Measurements from ENCODE around the gene KRTAP11-1. TPM values are rescaled to one million over a fixed set of nuclear protein-coding genes. Genes with fewer than 3 reads are reported as not detected.

Gene KRTAP11-1
- total RNA-seq (2014; rRNA removed; shearing (Covaris generic)) = not detected in 2 replicates

GRCh38 chr21:30881480-30881879, at the start of gene KRTAP11-1:
KRTAP11-1 (minus strand) TSS chr21:30881580; CDS start chr21:30881524, 56 bp downstream.
- no peak for DNase-seq (ENCODE audit: low spot score)

GRCh38 chr21:30924146-30924700, 42.8 kb upstream of the KRTAP11-1 start:
- DNase-seq (ENCODE audit: low spot score) = no peak

- no peak for DNase-seq (ENCODE audit: low spot score)
These were observed 39.7 kb upstream of the KRTAP11-1 start for GRCh38 chr21:30921129-30921528.

GRCh38 chr21:30917557-30917956, 36.2 kb upstream of the KRTAP11-1 start:
- no peak for DNase-seq (ENCODE audit: low spot score)

GRCh38 chr21:30900881-30901280, 19.5 kb upstream of the KRTAP11-1 start:
- no peak for DNase-seq (ENCODE audit: low spot score)

GRCh38 chr21:30882866-30883597, 1.7 kb upstream of the KRTAP11-1 start:
- DNase-seq (ENCODE audit: low spot score) = peak; percentile 4

- no peak for DNase-seq (ENCODE audit: low spot score)
These were observed 466 bp downstream of the KRTAP11-1 start for GRCh38 chr21:30880914-30881313.

- DNase-seq (ENCODE audit: low spot score) = no peak
These were observed 6.9 kb downstream of the KRTAP11-1 start for GRCh38 chr21:30874526-30874925.

- DNase-seq (ENCODE audit: low spot score) = no peak
These were observed 33.5 kb downstream of the KRTAP11-1 start for GRCh38 chr21:30847627-30848500.

GRCh38 chr21:30842990-30843389, 38.4 kb downstream of the KRTAP11-1 start:
- DNase-seq (ENCODE audit: low spot score) = no peak

GRCh38 chr21:30839304-30839703, 42.1 kb downstream of the KRTAP11-1 start:
- peak; percentile 45 for DNase-seq (ENCODE audit: low spot score)

GRCh38 chr21:30838536-30838935, 42.8 kb downstream of the KRTAP11-1 start:
- DNase-seq (ENCODE audit: low spot score) = no peak

GRCh38 chr21:30831194-30831765, 50.1 kb downstream of the KRTAP11-1 start:
- DNase-seq (ENCODE audit: low spot score) = peak; percentile 22

Other genes starting within 250 kb of the KRTAP11-1 start
- gene KRTAP20-2, start 246.4 kb downstream of the KRTAP11-1 start, total RNA-seq (2014; rRNA removed; shearing (Covaris generic)) = not detected in 2 replicates
- not detected in 2 replicates for gene KRTAP20-3, start 238.7 kb downstream of the KRTAP11-1 start, total RNA-seq (2014; rRNA removed; shearing (Covaris generic))
- not detected in 2 replicates for gene KRTAP21-3, start 162.8 kb downstream of the KRTAP11-1 start, total RNA-seq (2014; rRNA removed; shearing (Covaris generic))
- not detected in 2 replicates for gene KRTAP21-2, start 134.3 kb downstream of the KRTAP11-1 start, total RNA-seq (2014; rRNA removed; shearing (Covaris generic))
- gene KRTAP21-1, start 126.2 kb downstream of the KRTAP11-1 start, total RNA-seq (2014; rRNA removed; shearing (Covaris generic)) = not detected in 2 replicates
- not detected in 2 replicates for gene KRTAP8-1, start 68.3 kb downstream of the KRTAP11-1 start, total RNA-seq (2014; rRNA removed; shearing (Covaris generic))
- gene KRTAP7-1, start 51.8 kb downstream of the KRTAP11-1 start, total RNA-seq (2014; rRNA removed; shearing (Covaris generic)) = not detected in 2 replicates
- not detected in 2 replicates for gene KRTAP19-8, start 156.9 kb upstream of the KRTAP11-1 start, total RNA-seq (2014; rRNA removed; shearing (Covaris generic))